ENCODE data around the gene ATAD3B.

Gene ATAD3B

DNA sequence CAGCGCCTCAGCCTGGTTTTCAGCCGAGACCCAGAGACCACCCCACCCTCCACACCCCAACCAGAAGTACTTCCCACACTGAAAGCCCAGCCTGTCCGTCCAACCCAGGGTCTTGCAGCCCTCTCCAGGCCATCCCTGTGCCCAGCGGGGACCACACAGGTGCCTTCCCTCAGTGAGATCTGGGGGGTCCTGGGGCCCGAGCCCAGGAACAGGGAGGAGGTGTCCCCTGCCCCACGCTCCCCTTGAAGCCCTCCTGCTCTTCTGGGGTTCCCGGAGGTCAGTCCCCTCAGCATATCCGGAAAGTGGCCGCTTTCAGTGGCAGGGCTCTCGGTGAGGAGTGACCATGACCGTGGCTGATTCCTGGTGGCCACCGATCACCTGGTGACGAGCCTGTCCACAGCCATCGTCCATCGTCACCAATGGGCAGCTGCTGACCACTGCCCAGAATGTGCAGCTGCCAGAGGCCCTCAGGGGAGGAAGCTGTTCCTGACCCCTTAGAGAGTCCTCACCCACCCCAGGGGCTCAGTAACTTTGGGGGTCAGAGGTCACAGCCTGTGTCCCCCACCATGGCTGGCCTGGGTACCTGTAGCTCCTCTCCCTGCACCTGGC lies 65.5 kb downstream of the ATAD3B start:
- no peak for DNase-seq

GRCh38 chr1:1537626-1538250 lies 66.2 kb downstream of the ATAD3B start:
- DNase-seq, result no peak

GRCh38 chr1:1538334-1538733 lies 66.8 kb downstream of the ATAD3B start:
- no peak for DNase-seq

DNA sequence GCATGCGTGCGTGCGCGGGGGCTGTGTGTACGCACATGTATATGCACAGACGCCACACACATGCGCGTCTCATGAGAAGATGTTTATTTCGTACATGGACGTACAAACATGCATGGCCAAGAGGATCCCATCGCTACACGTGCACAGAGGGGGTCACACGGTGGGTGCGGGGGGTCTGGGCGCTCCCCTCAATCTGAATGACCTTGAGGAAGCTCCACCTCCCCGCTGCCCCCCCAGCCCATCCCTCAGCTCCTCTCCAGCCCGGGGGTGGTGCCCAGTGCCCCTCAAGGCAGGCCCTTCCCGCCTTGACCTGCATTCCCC lies 67.4 kb downstream of the ATAD3B start:
- no peak for DNase-seq

GRCh38 chr1:1539310-1540089 lies 67.9 kb downstream of the ATAD3B start:
- no peak for DNase-seq

DNA sequence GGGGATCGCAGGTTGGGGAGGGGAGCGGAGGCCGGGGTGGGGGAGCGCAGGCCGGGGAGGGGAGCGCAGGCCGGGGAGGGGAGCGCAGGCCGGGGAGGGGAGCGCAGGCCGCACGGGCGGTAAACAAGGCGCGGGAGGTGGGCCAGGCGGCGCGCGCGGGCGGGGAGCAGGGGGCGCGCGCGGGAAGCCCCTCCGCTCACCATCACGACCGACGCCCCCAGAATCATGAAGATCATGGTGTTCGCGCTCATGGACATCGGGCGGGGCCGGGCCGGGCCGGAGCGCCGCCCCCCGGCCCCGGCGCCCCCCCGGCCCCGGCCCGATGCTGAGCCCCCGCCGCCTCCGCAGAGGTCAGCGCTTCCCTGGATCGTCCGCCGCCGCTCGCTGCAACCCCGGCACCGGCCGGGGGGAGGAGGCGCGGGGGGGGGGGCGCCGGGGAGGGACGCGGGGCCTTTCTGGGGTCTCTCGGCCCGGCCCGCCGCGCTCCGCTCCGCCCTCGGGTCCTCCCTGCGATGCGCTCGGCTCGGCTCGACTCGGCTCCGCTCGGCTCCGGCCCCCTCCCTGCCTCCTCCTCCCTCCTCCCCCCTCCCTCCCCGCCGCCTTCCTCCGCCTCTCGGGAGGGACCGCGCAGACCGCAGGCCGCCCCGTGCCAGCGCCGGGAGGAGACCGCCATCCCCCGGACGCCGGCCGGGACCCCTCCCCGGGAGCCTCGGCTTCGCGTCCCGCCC lies 68.7 kb downstream of the ATAD3B start, which contains the start of gene TMEM240:
TMEM240 (minus strand) TSS at position 535 of the 728 bp plus-strand sequence; CDS start at position 257, 278 bp downstream.
- peak; percentile 29 for DNase-seq

DNA sequence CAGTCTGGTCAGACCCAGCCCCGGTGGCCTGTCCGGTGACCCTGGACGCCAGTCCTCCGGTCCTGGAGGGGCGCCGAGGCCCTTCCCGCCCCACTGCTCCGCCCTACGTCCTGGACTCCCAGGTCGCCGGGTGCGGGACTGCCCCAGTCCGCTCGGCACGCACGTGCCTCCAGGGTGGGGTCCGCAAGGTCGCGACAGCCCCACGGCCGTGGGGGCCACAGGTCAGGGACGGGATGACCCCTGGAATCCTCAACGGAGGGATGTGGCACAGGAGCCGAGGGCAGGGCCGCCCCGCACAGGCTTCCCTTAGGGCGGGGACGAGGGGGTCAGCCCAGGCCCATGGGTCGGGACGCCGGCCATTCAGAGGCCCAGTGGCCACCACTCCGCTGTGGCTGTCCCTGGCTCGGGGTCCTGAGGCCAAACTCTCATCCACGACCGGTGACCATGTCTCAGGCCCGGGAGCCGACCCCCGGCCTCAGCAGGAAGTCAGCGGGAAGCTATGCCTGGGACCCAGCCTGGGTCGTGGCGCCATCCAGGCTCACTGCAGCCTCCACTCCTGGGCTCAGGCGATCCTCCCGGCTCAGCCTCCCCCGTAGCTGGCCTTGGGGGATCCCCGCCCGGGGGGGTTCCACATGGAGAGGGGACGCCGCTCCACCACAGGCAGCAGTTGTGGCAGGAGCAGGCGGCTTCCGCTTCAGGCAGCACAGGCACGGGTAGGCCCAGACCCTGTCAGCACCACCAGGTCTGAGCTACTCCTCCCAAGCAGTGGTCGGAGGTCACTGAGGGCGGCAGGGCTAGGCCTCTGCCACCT lies 69.5 kb downstream of the ATAD3B start:
- no peak for DNase-seq

GRCh38 chr1:1541956-1542765 lies 70.6 kb downstream of the ATAD3B start:
- DNase-seq, result no peak

GRCh38 chr1:1542766-1543705 lies 71.5 kb downstream of the ATAD3B start:
- DNase-seq, result no peak

DNA sequence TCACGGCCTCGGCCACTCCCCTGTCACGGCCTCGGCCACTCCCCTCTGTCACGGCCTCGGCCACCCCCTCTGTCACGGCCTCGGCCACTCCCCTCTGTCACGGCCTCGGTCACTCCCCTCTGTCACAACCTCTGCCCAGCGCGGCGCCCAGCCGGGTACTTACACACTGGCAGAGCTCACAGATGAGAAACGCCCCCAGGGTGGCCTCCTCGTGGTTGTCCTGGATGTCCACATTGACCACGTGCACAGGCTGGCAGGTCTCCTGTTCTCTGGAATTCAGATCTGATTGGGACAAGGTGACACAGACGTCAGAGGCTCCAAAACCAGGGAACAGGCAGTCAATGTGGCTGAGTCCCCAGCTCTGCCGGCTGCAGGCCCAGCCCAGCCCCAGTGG lies 72.1 kb downstream of the ATAD3B start:
- peak; percentile 15 for DNase-seq

DNA sequence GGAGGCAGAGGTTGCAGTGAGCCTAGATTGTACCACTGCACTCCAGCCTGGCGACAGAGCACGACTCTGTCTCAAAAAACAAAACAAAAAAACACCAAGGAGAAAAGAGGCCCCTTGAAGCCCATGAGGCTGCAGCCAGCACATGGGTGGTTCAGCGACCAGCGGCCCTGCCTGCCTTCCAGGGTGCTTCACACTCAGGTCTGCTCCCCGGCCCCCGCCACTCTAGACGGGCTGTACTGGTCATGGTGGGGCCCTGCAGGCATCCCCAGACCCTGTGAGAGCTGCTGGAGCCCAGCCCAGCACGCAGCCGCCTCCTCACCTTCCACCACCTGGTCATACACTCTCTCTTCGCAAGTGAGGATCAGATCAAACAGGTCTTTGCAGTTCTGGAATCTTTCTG lies 73.0 kb downstream of the ATAD3B start:
- DNase-seq, result no peak

Data from hematopoietic multipotent progenitor cell treated with erythropoietin and hydrocortisone succinate and interleukin-3 and kit ligand, for 8 days (in vitro differentiated cells).